Epithelial cell of proximal tubule (primary cell): ENCODE results near the gene BEND2. TPM values are rescaled to one million over a fixed set of nuclear protein-coding genes. Genes with fewer than 3 reads are reported as not detected.

Source experiments
- DNase-seq: peaks from one replicate; pipeline ENCODE4 v3.0.0-alpha.2; 2011; ENCODE audit warnings: low read depth
- H3K4me3 ChIP-seq: 2 replicates; pipeline ENCODE4 v1.5.1; 2011; ENCODE audit warnings: low read depth, mild to moderate bottlenecking, low read length
- total RNA-seq: library from RNA; depleted of rRNA; stranded (reverse); fragments of >200 nt; gene quantifications from 2 replicates; pipeline ENCODE4 v1.2.3, GENCODE V29; 2015
- TF ChIP-seq, protein P1 (sequence below): conservative IDR thresholded peaks from 2 replicates; pipeline ENCODE4 v1.5.1; 2012; ENCODE audit warnings: low read depth, mild to moderate bottlenecking, low read length

BEND2 gene
- total RNA-seq, 1 donor from 2014 or later: not detected

- DNase-seq: no peak
- no peak overlapping the region for H3K4me3 ChIP-seq
- TF ChIP-seq, protein P1, sequence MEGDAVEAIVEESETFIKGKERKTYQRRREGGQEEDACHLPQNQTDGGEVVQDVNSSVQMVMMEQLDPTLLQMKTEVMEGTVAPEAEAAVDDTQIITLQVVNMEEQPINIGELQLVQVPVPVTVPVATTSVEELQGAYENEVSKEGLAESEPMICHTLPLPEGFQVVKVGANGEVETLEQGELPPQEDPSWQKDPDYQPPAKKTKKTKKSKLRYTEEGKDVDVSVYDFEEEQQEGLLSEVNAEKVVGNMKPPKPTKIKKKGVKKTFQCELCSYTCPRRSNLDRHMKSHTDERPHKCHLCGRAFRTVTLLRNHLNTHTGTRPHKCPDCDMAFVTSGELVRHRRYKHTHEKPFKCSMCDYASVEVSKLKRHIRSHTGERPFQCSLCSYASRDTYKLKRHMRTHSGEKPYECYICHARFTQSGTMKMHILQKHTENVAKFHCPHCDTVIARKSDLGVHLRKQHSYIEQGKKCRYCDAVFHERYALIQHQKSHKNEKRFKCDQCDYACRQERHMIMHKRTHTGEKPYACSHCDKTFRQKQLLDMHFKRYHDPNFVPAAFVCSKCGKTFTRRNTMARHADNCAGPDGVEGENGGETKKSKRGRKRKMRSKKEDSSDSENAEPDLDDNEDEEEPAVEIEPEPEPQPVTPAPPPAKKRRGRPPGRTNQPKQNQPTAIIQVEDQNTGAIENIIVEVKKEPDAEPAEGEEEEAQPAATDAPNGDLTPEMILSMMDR: no peak
Observed at GRCh38 chrX:18119856-18120255, 100.8 kb downstream of the BEND2 start.

Other genes with a start within 250 kb of the BEND2 start
- 1.3 and 2.0 TPM in 2 replicates for gene SCML2, start 133.8 kb upstream of the BEND2 start, total RNA-seq
- gene CDKL5, start 204.7 kb upstream of the BEND2 start, total RNA-seq: 2.1 and 5.0 TPM in 2 replicates